ENCODE data around the gene BMERB1.

- TF ChIP-seq POLR2A (IDR thresholded peaks at IDR 0.05; ENCODE audit: low read depth), result no peak
- TF ChIP-seq CTCF (IDR thresholded peaks at IDR 0.05), result no peak
- TF ChIP-seq EP300 (IDR thresholded peaks at IDR 0.05), result no peak
- no peak for TF ChIP-seq POLR2AphosphoS5 (IDR thresholded peaks at IDR 0.05)
Observed at GRCh38 chr16:15401972-15402371, 32.4 kb upstream of the BMERB1 start.
